Panc1 (cell line): ENCODE measurements around the gene UBL7. TPM values are rescaled to one million over a fixed set of nuclear protein-coding genes. Genes with fewer than 3 reads are reported as not detected.

Experiments used
- ATAC-seq: fragments of 200-7000 bp; cut with Tn5 transposase; 2 replicates; pipeline ENCODE4 v1.9.1; 2020; ENCODE audit warnings: mild to moderate bottlenecking, moderate library complexity
- BruUV-seq: library from RNA; stranded (reverse); fragments of 400-500 nt; replicated peaks from 2 replicates; lab custom pipeline; 2021; lab: Mats Ljungman, UMichigan
- CTCF ChIA-PET: fragments of 300-600 bp; sonication (Branson Sonifier 250); formaldehyde crosslinking; loops from one replicate; lab custom pipeline; 2022; ENCODE audit warnings: antibody characterized with exemption; lab: Charles Lee
- POLR2A ChIA-PET: fragments of 300-600 bp; sonication (Branson Sonifier 250); formaldehyde crosslinking; loops from one replicate; lab custom pipeline; 2022; ENCODE audit warnings: antibody characterized with exemption; lab: Charles Lee
- DNase-seq: peaks from one replicate; pipeline ENCODE4 v3.0.0-alpha.2; 2010; ENCODE audit warnings: low read depth, low spot score
- H3K27ac ChIP-seq: 2 replicates; pipeline ENCODE4 v1.5.1; 2011; ENCODE audit warnings: mild to moderate bottlenecking, low read length, inconsistent platforms
- H3K27me3 ChIP-seq: fragments of 200-500 bp; sonication (Bioruptor generic); 2 replicates; pipeline ENCODE4 v1.6.0; 2014; ENCODE audit warnings: low read length, inconsistent platforms; ENCODE audit not compliant: control insufficient read depth, insufficient read depth
- H3K36me3 ChIP-seq: fragments of 200-500 bp; sonication (Bioruptor generic); 2 replicates; pipeline ENCODE4 v1.5.1; 2014; ENCODE audit warnings: inconsistent platforms, mild to moderate bottlenecking, low read length, moderate library complexity; ENCODE audit not compliant: control insufficient read depth, insufficient read depth
- H3K4me1 ChIP-seq: 2 replicates; pipeline ENCODE4 v1.5.1; 2011; ENCODE audit warnings: inconsistent platforms, mild to moderate bottlenecking, low read length, moderate library complexity; ENCODE audit not compliant: control insufficient read depth, insufficient read depth
- H3K4me3 ChIP-seq, 2 experiments: 2 replicates each; pipeline ENCODE4 v1.5.1; 2011 to 2012; ENCODE audit warnings: low read depth in 2 of 2, low read length in 2 of 2, mild to moderate bottlenecking in 2 of 2, inconsistent platforms in 1 of 2, moderate library complexity in 1 of 2
- H3K9me3 ChIP-seq: fragments of 200-500 bp; sonication (Bioruptor generic); 2 replicates; pipeline ENCODE4 v1.5.1; 2014; ENCODE audit warnings: low read depth, mild to moderate bottlenecking, inconsistent platforms, low read length, moderate library complexity; ENCODE audit not compliant: control insufficient read depth, insufficient read depth
- CTCF ChIP-seq: fragments of 450-650 bp; IDR thresholded peaks from 2 replicates; pipeline ENCODE4 v1.5.1; 2017; ENCODE audit warnings: mild to moderate bottlenecking
- POLR2AphosphoS5 ChIP-seq: IDR thresholded peaks from 2 replicates; pipeline ENCODE4 v1.6.1; 2012; ENCODE audit warnings: mild to moderate bottlenecking, low read depth, low read length, moderate library complexity
- SIN3A ChIP-seq: IDR thresholded peaks from 2 replicates; pipeline ENCODE4 v1.6.1; 2012; ENCODE audit warnings: low read depth, mild to moderate bottlenecking, low read length, moderate library complexity, borderline replicate concordance; ENCODE audit not compliant: insufficient read depth
- TCF7L2 ChIP-seq: IDR thresholded peaks from 2 replicates; pipeline ENCODE4 v1.6.1; 2011; ENCODE audit warnings: mild to moderate bottlenecking, low read depth, low read length, inconsistent platforms
- in situ Hi-C: cut with HindIII; loops from 2 replicates; pipeline ENCODE4 v1.10.0; 2016; ENCODE audit warnings: low sequenced_read_pairs, low pct_unique_long_range_greater_than_20kb
- intact Hi-C: fragments of 100-400 bp; cut with micrococcal nuclease; formaldehyde crosslinking; loops from one replicate; pipeline ENCODE4 v1.10.0; 2022; ENCODE audit not compliant: unreplicated experiment
- total RNA-seq: library from RNA; stranded (reverse); gene quantifications from one replicate; pipeline ENCODE4 v1.2.1, GENCODE V29; 2021; ENCODE audit not compliant: unreplicated experiment
- TF ChIP-seq, protein P1 (sequence below), 2 experiments: IDR thresholded peaks; 2 replicates each; pipeline ENCODE4 v1.6.1; 2011 to 2012; ENCODE audit warnings: low read depth in 2 of 2, control low read depth in 1 of 2, low read length in 1 of 2, mild to moderate bottlenecking in 1 of 2, moderate library complexity in 1 of 2; ENCODE audit not compliant: insufficient read depth in 1 of 2

Gene UBL7
- total RNA-seq, 1 experiment from 2014 or later = 68.5 TPM

DNA sequence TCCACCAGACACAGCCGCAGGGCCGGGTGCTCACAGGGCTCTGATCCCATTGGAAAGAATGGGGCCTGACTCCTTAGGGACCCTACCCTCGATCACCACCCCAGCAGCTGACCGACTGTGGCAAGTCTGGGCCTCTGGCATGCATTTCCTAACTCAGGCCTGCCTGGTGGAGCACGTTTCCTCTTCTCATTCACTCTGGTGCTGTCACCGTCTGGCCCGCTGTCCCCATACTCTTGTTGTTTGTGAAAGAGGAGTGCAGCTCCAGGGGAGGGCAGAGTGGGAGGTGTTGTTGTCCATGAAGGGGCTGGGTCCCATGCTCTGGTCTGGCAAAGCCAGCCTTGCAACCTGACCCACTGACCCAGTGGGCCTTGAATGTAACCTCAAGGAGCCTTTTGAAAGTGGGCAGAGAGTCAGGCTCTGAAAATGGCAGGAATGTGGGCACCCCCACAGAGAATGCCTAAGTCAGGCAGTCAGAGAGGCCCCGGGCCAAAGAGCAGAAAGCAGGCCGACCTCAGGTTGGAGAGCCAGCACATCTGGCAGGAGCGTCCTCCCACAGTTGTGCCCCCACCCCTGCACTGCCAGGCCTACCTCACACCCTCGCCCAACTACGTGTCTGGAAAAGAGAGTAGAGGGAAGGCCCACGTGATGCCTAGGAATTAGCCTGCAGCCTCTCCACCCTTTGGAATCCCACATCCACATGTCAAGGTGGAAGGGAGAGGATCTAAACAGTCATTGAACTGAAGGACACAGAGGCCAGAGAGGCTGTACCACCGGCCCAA, 38.1 kb downstream of the UBL7 start:
- DNase-seq (peak; percentile 35), ATAC-seq (peak; percentile 78)
- Histone ChIP-seq H3K9me3 (no peaks in the 10 kb centered on the region), H3K4me1 (peaks cover 55% of the 10 kb centered on the region), H3K27me3 (no peaks in the 10 kb centered on the region), H3K27ac (peak overlapping the region; percentile 74), H3K36me3 (no peaks in the 10 kb centered on the region), H3K4me3 (no peak overlapping the region)
- TF ChIP-seq, protein P1, sequence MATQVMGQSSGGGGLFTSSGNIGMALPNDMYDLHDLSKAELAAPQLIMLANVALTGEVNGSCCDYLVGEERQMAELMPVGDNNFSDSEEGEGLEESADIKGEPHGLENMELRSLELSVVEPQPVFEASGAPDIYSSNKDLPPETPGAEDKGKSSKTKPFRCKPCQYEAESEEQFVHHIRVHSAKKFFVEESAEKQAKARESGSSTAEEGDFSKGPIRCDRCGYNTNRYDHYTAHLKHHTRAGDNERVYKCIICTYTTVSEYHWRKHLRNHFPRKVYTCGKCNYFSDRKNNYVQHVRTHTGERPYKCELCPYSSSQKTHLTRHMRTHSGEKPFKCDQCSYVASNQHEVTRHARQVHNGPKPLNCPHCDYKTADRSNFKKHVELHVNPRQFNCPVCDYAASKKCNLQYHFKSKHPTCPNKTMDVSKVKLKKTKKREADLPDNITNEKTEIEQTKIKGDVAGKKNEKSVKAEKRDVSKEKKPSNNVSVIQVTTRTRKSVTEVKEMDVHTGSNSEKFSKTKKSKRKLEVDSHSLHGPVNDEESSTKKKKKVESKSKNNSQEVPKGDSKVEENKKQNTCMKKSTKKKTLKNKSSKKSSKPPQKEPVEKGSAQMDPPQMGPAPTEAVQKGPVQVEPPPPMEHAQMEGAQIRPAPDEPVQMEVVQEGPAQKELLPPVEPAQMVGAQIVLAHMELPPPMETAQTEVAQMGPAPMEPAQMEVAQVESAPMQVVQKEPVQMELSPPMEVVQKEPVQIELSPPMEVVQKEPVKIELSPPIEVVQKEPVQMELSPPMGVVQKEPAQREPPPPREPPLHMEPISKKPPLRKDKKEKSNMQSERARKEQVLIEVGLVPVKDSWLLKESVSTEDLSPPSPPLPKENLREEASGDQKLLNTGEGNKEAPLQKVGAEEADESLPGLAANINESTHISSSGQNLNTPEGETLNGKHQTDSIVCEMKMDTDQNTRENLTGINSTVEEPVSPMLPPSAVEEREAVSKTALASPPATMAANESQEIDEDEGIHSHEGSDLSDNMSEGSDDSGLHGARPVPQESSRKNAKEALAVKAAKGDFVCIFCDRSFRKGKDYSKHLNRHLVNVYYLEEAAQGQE (IDR thresholded peaks at IDR 0.05; ENCODE audit: insufficient read depth in 1 of 2, low read depth in 2 of 2, low read length in 1 of 2) = no peak
- TF ChIP-seq TCF7L2 (0 out of 2 replicates have a peak, but pooled peaks have one; percentile 25), POLR2AphosphoS5 (0 out of 2 replicates have a peak, but pooled peaks have one; percentile 44), CTCF (no peak), SIN3A (no peak)
- ChIA-PET CTCF (no interaction called here), POLR2A (interaction anchor here (0.7 kb wide), 2 partner anchors 8 to 1029 kb away, joined by 3 read pairs; partner anchors contain the start of gene SIN3A)
- BruUV-seq = no TSS peak
- intact Hi-C loops = no loop called here
- in situ Hi-C loops = no loop called here

- DNase-seq (no peak), ATAC-seq (peak; percentile 14)
- TF ChIP-seq SIN3A (no peak), CTCF (no peak), POLR2AphosphoS5 (no peak), TCF7L2 (no peak)
- TF ChIP-seq, protein P1 (IDR thresholded peaks at IDR 0.05; ENCODE audit: insufficient read depth in 1 of 2, low read depth in 2 of 2, low read length in 1 of 2) = no peak
- POLR2A ChIA-PET = interaction anchor here (0.7 kb wide), 1 partner anchor 1029 kb away, joined by 3 read pairs; the partner anchor contains the start of gene SIN3A
- Histone ChIP-seq H3K9me3 (no peaks in the 10 kb centered on the region), H3K36me3 (no peaks in the 10 kb centered on the region), H3K27ac (peak overlapping the region; percentile 74), H3K27me3 (no peaks in the 10 kb centered on the region), H3K4me3 (no peak overlapping the region), H3K4me1 (peaks cover 55% of the 10 kb centered on the region)
- no TSS peak for BruUV-seq
- CTCF ChIA-PET = no interaction called here
- intact Hi-C loops (no loop called here), in situ Hi-C loops (no loop called here)
Measured at GRCh38 chr15:74422265-74422651, 38.7 kb downstream of the UBL7 start.
